ENCODE data around the gene DGKA.

- TF ChIP-seq EZH2 (IDR thresholded peaks at IDR 0.05; ENCODE audit: insufficient read depth, low read length) (no peak), CTCF (IDR thresholded peaks at IDR 0.05; ENCODE audit: insufficient read depth, low read depth, low read length) (no peak)
These were observed 48.1 kb downstream of the DGKA start for GRCh38 chr12:55979069-55979468.
